H9 (cell line): ENCODE results near the gene SMCHD1. TPM values are rescaled to one million over a fixed set of nuclear protein-coding genes. Genes with fewer than 3 reads are reported as not detected.

Source experiments
- DNase-seq: peaks from one replicate; pipeline ENCODE4 v3.0.0-alpha.2; 2017
- H2AFZ ChIP-seq: one replicate; pipeline ENCODE4 v1.6.1; 2013; ENCODE audit warnings: mild to moderate bottlenecking, low read length, control low read depth, moderate library complexity
- H2AK5ac ChIP-seq: 2 replicates; pipeline ENCODE4 v1.6.1; 2013; ENCODE audit warnings: low read length, control low read depth, mixed read lengths; ENCODE audit not compliant: insufficient read length
- H2BK120ac ChIP-seq: one replicate; pipeline ENCODE4 v1.6.1; 2013; ENCODE audit warnings: low read depth, mild to moderate bottlenecking, low read length, control low read depth, inconsistent platforms; ENCODE audit not compliant: poor library complexity, severe bottlenecking
- H2BK12ac ChIP-seq: 2 replicates; pipeline ENCODE4 v1.6.1; 2013; ENCODE audit warnings: low read length, control low read depth, mixed read lengths, low read depth; ENCODE audit not compliant: insufficient read length
- H2BK15ac ChIP-seq: 2 replicates; pipeline ENCODE4 v1.6.1; 2013; ENCODE audit warnings: low read depth, low read length, control low read depth
- H2BK20ac ChIP-seq: one replicate; pipeline ENCODE4 v1.6.1; 2013; ENCODE audit warnings: low read depth, mild to moderate bottlenecking, low read length, control low read depth, inconsistent platforms; ENCODE audit not compliant: poor library complexity, severe bottlenecking
- H2BK5ac ChIP-seq: 2 replicates; pipeline ENCODE4 v1.6.1; 2013; ENCODE audit warnings: low read length, control low read depth, mixed read lengths; ENCODE audit not compliant: insufficient read length
- H3K14ac ChIP-seq: 2 replicates; pipeline ENCODE4 v1.6.1; 2013; ENCODE audit warnings: low read length, control low read depth; ENCODE audit not compliant: insufficient read depth
- H3K18ac ChIP-seq: 2 replicates; pipeline ENCODE4 v1.6.1; 2013; ENCODE audit warnings: low read depth, mild to moderate bottlenecking, mixed read lengths, low read length, control low read depth; ENCODE audit not compliant: insufficient read length
- H3K23ac ChIP-seq: 2 replicates; pipeline ENCODE4 v1.6.1; 2013; ENCODE audit warnings: low read length, control low read depth, mixed read lengths, low read depth; ENCODE audit not compliant: insufficient read length
- H3K23me2 ChIP-seq: 2 replicates; pipeline ENCODE4 v1.6.1; 2013; ENCODE audit warnings: low read depth, mild to moderate bottlenecking, mixed read lengths, low read length, control low read depth; ENCODE audit not compliant: insufficient read length, poor library complexity, severe bottlenecking
- H3K27ac ChIP-seq: 2 replicates; pipeline ENCODE4 v1.5.1; 2013; ENCODE audit warnings: low read length, control low read depth, mixed read lengths, low read depth; ENCODE audit not compliant: insufficient read length
- H3K27me3 ChIP-seq: 2 replicates; pipeline ENCODE4 v1.6.1; 2013; ENCODE audit warnings: low read length, control low read depth, inconsistent platforms; ENCODE audit not compliant: insufficient read depth
- H3K4ac ChIP-seq: 2 replicates; pipeline ENCODE4 v1.6.1; 2013; ENCODE audit warnings: low read depth, mild to moderate bottlenecking, control low read depth, inconsistent platforms, low read length, moderate library complexity
- H3K4me1 ChIP-seq: 2 replicates; pipeline ENCODE4 v1.6.1; 2013; ENCODE audit warnings: low read length, control low read depth, inconsistent platforms; ENCODE audit not compliant: insufficient read depth
- H3K4me2 ChIP-seq: 2 replicates; pipeline ENCODE4 v1.6.1; 2013; ENCODE audit warnings: low read length, control low read depth, mixed read lengths; ENCODE audit not compliant: insufficient read length, insufficient read depth
- H3K56ac ChIP-seq: 2 replicates; pipeline ENCODE4 v1.6.1; 2013; ENCODE audit warnings: low read depth, mild to moderate bottlenecking, mixed read lengths, low read length, control low read depth; ENCODE audit not compliant: insufficient read length
- H3K79me1 ChIP-seq: 2 replicates; pipeline ENCODE4 v1.6.1; 2013; ENCODE audit warnings: low read depth, mild to moderate bottlenecking, moderate library complexity, low read length, control low read depth, inconsistent platforms; ENCODE audit not compliant: insufficient read depth, poor library complexity, severe bottlenecking
- H3K79me2 ChIP-seq: 2 replicates; pipeline ENCODE4 v1.6.1; 2013; ENCODE audit warnings: low read length, control low read depth, inconsistent platforms; ENCODE audit not compliant: insufficient read depth
- H3K9ac ChIP-seq: 2 replicates; pipeline ENCODE4 v1.6.1; 2013; ENCODE audit warnings: low read length, control low read depth, mixed read lengths; ENCODE audit not compliant: insufficient read length; ENCODE audit errors: extremely low read depth
- H3K9me3 ChIP-seq: one replicate; pipeline ENCODE4 v1.6.1; 2013; ENCODE audit warnings: low read depth, low read length, inconsistent platforms; ENCODE audit not compliant: control insufficient read depth
- H3T11ph ChIP-seq: one replicate; pipeline ENCODE4 v1.6.1; 2013; ENCODE audit warnings: mild to moderate bottlenecking, low read length, control low read depth, inconsistent platforms
- H4K20me1 ChIP-seq: one replicate; pipeline ENCODE4 v1.6.1; 2013; ENCODE audit not compliant: control insufficient read depth, insufficient read length, insufficient read depth
- H4K5ac ChIP-seq: 2 replicates; pipeline ENCODE4 v1.6.1; 2013; ENCODE audit warnings: low read depth, mild to moderate bottlenecking, mixed read lengths, low read length, control low read depth; ENCODE audit not compliant: insufficient read length
- H4K8ac ChIP-seq: replicated peaks from 2 replicates; pipeline ENCODE4 v1.6.1; 2013; ENCODE audit warnings: low read length, control low read depth, mixed read lengths, low read depth; ENCODE audit not compliant: insufficient read length
- H4K91ac ChIP-seq: 2 replicates; pipeline ENCODE4 v1.6.1; 2013; ENCODE audit warnings: low read depth, mild to moderate bottlenecking, moderate library complexity, mixed read lengths, low read length, control low read depth; ENCODE audit not compliant: insufficient read length
- H3K27ac Mint-ChIP-seq, 3 experiments: 2 replicates in 2 of 3; 3 replicates in 1 of 3; pipeline ENCODE4 v1.8.0; 2020 to 2021; ENCODE audit warnings: mixed read lengths in 3 of 3, mild to moderate bottlenecking in 1 of 3, moderate library complexity in 1 of 3
- H3K27me3 Mint-ChIP-seq: 2 replicates; pipeline ENCODE4 v1.8.0; 2021; ENCODE audit warnings: low read depth, mild to moderate bottlenecking, moderate library complexity, mixed read lengths
- H3K36me3 Mint-ChIP-seq, 3 experiments: 2 replicates in 2 of 3; 3 replicates in 1 of 3; pipeline ENCODE4 v1.8.0; 2020 to 2021; ENCODE audit warnings: low read depth in 3 of 3, mixed read lengths in 3 of 3; ENCODE audit not compliant: insufficient read depth in 1 of 3
- H3K4me1 Mint-ChIP-seq, 2 experiments: 2 replicates each; pipeline ENCODE4 v1.8.0; 2020; ENCODE audit warnings: mixed read lengths in 2 of 2
- H3K4me3 Mint-ChIP-seq, 2 experiments: 2 replicates in 1 of 2; 3 replicates in 1 of 2; pipeline ENCODE4 v1.8.0; 2020 to 2021; ENCODE audit warnings: mild to moderate bottlenecking in 2 of 2, mixed read lengths in 2 of 2, moderate library complexity in 1 of 2
- H3K9me3 Mint-ChIP-seq, 2 experiments: 2 replicates in 1 of 2; 3 replicates in 1 of 2; pipeline ENCODE4 v1.8.0; 2020; ENCODE audit warnings: mild to moderate bottlenecking in 2 of 2, mixed read lengths in 2 of 2, moderate library complexity in 1 of 2
- CTCF ChIP-seq: fragments of 200-600 bp; sonication (generic); conservative IDR thresholded peaks from 3 replicates; pipeline ENCODE4 v1.8.0; 2021; ENCODE audit warnings: antibody characterized with exemption, mild to moderate bottlenecking
- WGBS: extraction: QIAGEN DNeasy Blood & Tissue Kit; methylation state at CpG from one replicate; pipeline ENCODE4 v1.1.7; 2013; ENCODE audit warnings: missing lambda C conversion rate, low lambda C conversion rate, mixed read lengths; ENCODE audit not compliant: insufficient read length; ENCODE audit errors: extremely low coverage; 5-methylcytosine and 5-hydroxymethylcytosine counted together
- total RNA-seq: library from RNA; stranded (reverse); gene quantifications from 2 replicates; pipeline ENCODE4 v1.2.1, GENCODE V29; 2021

The SMCHD1 gene
- total RNA-seq, 1 experiment from 2014 or later, result 53.5 TPM

GRCh38 chr18:2699001-2699400 lies 43.5 kb downstream of the SMCHD1 start:
- Histone ChIP-seq H4K20me1 (no peaks in the 10 kb centered on the region), H4K91ac (no peak overlapping the region), H2BK15ac (no peak overlapping the region), H2AFZ (no peak overlapping the region), H3K9ac (no peak overlapping the region), H4K5ac (no peak overlapping the region), H2BK120ac (no peak overlapping the region), H3T11ph (no peak overlapping the region), H3K4me2 (no peak overlapping the region), H3K79me2 (no peaks in the 10 kb centered on the region), H3K79me1 (no peaks in the 10 kb centered on the region), H3K18ac (no peak overlapping the region), H4K8ac (no peak overlapping the region), H3K23ac (no peak overlapping the region), H2BK20ac (no peak overlapping the region), H3K4me1 (no peaks in the 10 kb centered on the region), H3K27ac (no peak overlapping the region), H3K4ac (no peak overlapping the region), H2BK12ac (no peak overlapping the region), H3K27me3 (no peaks in the 10 kb centered on the region), H2AK5ac (no peak overlapping the region), H3K23me2 (no peaks in the 10 kb centered on the region), H2BK5ac (no peak overlapping the region), H3K9me3 (no peaks in the 10 kb centered on the region), H3K14ac (no peak overlapping the region), H3K56ac (no peak overlapping the region)
- DNase-seq, result no peak
- TF ChIP-seq CTCF, result no peak
- H3K4me1 Mint-ChIP-seq, result no peaks in the 10 kb centered on the region
- no peaks in the 10 kb centered on the region for H3K27me3 Mint-ChIP-seq
- no peak overlapping the region for H3K27ac Mint-ChIP-seq
- H3K4me3 Mint-ChIP-seq, result no peak overlapping the region
- WGBS, result no CpG with 5 or more reads among the region's 3 CpGs
- no peaks in the 10 kb centered on the region for H3K9me3 Mint-ChIP-seq
- H3K36me3 Mint-ChIP-seq, result peaks cover 19 to 72% (median 54%) of the 10 kb centered on the region in 3 experiments
